WTC11 (cell line): Measurements from ENCODE around the gene PAM16.

ENCODE experiments used
- ARID4B ChIP-seq: sonication (generic); formaldehyde crosslinking; IDR thresholded peaks from 2 replicates; pipeline ENCODE4 v1.8.0; 2023; ENCODE audit warnings: missing genetic modification reagents, mild to moderate bottlenecking, borderline replicate concordance
- CTCF ChIP-seq: fragments of 200-600 bp; IDR thresholded peaks from 2 replicates; pipeline ENCODE4 v1.8.0; 2022; ENCODE audit warnings: antibody characterized with exemption
- NR3C1 ChIP-seq: sonication (generic); formaldehyde crosslinking; conservative IDR thresholded peaks from 2 replicates; pipeline ENCODE4 v1.8.1; 2023; ENCODE audit warnings: low read depth, mild to moderate bottlenecking, missing genetic modification reagents
- TF ChIP-seq, protein P1 (sequence below): sonication (generic); formaldehyde crosslinking; IDR thresholded peaks from 2 replicates; pipeline ENCODE4 v1.8.1; 2022; ENCODE audit warnings: low read depth, missing genetic modification reagents, borderline replicate concordance

DNA sequence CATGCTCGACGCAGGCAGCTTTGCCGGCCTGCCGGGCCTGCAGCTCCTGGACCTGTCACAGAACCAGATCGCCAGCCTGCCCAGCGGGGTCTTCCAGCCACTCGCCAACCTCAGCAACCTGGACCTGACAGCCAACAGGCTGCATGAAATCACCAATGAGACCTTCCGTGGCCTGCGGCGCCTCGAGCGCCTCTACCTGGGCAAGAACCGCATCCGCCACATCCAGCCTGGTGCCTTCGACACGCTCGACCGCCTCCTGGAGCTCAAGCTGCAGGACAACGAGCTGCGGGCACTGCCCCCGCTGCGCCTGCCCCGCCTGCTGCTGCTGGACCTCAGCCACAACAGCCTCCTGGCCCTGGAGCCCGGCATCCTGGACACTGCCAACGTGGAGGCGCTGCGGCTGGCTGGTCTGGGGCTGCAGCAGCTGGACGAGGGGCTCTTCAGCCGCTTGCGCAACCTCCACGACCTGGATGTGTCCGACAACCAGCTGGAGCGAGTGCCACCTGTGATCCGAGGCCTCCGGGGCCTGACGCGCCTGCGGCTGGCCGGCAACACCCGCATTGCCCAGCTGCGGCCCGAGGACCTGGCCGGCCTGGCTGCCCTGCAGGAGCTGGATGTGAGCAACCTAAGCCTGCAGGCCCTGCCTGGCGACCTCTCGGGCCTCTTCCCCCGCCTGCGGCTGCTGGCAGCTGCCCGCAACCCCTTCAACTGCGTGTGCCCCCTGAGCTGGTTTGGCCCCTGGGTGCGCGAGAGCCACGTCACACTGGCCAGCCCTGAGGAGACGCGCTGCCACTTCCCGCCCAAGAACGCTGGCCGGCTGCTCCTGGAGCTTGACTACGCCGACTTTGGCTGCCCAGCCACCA, 30.2 kb upstream of the PAM16 start:
- TF ChIP-seq CTCF (no peak), ARID4B (no peak), NR3C1 (CRISPR knock-in tag) (no peak)
- TF ChIP-seq, protein P1, sequence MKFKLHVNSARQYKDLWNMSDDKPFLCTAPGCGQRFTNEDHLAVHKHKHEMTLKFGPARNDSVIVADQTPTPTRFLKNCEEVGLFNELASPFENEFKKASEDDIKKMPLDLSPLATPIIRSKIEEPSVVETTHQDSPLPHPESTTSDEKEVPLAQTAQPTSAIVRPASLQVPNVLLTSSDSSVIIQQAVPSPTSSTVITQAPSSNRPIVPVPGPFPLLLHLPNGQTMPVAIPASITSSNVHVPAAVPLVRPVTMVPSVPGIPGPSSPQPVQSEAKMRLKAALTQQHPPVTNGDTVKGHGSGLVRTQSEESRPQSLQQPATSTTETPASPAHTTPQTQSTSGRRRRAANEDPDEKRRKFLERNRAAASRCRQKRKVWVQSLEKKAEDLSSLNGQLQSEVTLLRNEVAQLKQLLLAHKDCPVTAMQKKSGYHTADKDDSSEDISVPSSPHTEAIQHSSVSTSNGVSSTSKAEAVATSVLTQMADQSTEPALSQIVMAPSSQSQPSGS (CRISPR knock-in tag) = no peak
